HG03108 (cell line): ENCODE measurements around the gene ANGPTL2.
"Not testable (repeated sequence)": the region's sequence is repeated elsewhere in the genome, so short reads cannot be mapped to it uniquely, and the experiment has no call there.

Experiments
- ATAC-seq: cut with Tn5 transposase; IDR thresholded peaks from one replicate; pipeline ENCODE4 v1.9.1; 2021; ENCODE audit warnings: moderate library complexity; ENCODE audit not compliant: unreplicated experiment

ANGPTL2 gene

DNA sequence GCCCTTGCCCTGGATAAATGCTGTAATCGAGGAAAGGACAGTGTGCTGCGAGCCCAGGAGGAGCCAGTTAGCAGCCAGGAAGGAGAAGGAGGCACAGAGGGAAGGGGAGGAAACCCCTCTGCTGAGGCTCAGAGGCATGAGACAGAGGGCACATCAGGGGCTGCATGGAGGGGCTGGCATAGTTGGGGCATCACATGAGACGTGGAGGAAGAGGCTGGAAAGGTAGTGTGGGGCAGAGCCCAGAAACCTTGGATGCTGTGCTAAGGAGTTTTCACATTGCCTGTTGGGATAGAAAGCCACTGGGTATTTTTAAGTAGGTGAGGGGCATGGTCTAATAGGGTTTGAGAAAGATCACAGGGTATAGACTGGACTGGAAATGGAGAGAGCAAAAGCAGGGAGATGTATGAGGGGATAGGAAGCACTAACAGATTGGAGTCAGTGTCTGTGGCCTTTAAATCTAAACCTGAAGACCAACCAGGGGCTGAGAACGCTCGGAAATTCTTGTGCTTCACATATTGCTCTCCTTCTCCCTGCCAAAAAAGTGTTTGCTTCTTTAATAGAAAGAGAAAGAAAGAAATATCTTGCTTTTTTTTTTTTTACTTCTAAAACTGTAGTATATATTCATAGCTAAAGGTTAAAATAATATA lies 33.0 kb upstream of the ANGPTL2 start:
- no peak for ATAC-seq

DNA sequence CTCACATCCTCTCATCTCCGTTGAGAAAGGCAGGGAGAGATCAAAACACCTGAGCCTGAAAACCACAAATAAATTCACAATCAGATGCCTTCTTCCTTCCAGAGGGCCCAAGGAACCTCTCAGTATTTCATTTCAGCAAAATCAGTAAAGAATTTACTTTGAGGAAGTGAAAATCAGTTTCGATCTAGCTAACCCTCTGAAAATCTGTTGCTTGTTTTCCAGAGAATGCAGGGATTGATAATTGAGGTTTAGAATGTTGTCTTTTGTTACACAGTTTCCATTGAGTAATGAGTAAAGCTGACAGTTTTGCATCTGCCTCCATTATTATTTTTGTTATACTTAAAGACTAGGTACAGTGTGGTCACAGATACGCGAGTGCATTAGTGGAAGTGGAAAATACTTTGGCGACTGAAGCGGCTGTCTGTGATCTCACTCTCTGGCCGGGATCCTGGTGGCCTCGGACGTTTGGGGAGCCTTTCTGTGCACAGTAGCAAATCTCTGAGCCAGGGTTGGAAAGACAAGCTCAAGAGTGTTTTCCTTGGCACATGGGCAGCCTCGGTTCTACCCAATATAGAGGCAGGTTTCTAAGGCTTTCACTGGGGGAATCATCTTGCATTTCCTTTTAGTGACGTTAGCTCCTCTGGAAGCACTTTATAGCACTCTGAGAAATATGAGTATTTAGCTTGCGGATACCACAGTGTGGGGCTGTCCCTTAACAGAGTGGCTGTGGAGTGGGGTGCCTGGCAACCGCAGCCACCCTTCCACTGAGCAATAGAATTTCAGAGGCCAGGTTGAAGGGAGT lies 32.2 kb upstream of the ANGPTL2 start:
- no peak for ATAC-seq

DNA sequence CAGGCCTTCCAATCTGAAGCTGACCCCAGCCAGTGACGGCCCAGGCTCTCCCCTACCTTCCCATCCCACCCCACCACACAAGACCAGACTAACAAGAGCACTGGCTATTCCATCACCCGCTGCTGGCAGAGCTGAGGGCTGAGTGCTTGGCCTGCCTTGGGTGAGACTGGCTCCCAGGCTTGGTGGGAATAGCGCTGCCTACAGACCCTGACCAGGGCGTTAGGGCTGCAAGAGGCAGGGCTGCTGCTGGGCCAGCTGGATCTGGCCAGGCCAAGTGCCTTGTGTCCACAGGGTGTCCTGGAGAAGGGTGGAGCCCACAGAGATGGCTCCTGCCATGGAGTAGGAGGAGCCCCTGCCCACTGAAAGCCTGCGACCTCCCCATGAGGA lies 31.6 kb upstream of the ANGPTL2 start:
- no peak for ATAC-seq

DNA sequence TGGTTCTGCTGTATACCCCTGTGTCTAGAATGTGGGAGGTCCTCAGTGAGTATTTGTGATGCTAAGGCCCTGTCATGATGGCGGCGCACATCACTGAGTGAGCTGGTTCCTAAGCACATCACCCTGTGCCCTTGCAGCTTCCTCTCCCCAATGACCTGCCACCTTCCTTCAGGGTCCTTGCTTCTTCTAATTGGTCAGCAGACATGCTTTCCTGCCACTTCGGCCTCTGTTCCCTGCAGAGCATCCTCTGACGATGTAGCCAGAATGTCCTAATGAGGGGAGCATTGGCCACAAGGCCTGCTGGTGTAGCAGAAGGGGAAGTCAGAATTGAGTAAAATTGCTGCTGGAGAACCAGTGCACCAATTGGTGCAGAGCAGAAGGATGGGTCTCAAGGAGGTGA lies 31.1 kb upstream of the ANGPTL2 start:
- no peak for ATAC-seq

DNA sequence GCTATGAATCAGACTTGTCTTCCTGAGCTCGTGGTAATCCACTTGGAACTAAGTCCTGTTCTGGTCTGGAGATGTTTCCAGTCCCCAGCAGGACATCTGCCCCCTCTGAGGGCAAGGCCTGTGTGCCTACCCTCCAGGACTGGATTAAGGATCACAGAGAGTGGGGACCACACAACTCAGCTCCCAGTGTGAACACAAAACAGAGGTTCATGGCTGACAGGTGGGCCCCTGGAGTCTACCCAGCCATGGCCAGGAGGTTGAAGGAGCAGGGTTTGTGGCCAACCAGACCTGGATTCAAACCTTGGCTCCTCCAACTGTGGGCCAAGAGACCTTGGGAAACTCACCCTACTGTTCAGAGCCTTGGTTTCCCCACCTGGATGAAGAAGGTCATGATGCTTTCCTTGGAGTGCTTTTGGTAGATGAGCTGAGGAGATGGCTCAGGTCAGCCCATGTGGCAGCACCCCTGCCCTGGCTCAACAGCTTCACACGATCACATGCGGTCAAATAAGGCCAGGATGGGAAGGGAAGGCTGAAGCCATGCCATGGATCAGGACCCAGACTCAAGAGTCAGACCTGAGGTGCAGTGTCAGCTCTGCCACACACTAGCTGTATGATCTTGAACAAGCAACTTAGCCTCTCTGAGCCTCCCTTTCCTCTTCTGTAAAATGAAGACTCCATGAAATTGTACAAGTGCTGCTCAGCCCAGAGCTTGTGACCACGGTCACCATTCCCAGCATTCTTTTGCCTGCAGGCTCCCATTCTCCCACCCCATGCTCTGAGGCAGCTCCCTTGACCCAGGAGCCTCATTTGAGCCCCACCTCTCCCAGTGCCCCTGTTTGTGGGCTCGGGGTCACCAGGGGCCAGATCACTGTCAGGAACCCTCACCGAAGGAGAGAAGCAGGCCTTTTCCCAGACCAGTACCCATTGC lies 27.3 kb upstream of the ANGPTL2 start:
- no peak for ATAC-seq

DNA sequence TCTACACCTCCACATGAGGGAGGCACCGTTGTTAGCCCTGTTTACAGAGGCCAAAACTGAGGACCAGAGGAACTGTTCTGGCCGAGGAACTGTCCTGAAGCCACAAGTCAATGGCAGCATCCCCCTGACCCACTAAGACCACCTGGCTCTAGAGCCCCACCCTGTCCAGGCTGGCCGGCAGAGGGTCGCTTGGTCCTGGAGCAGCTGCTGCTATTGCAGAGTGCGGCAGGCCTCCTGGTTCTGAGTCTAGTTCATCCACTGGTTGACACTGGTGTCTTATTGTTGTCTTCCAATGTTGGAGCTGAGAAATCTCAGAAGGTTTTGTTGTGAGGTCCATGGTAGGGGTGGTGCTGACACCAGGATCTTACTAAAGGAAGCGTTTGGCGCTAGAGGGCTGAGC lies 26.6 kb upstream of the ANGPTL2 start:
- ATAC-seq = no peak

DNA sequence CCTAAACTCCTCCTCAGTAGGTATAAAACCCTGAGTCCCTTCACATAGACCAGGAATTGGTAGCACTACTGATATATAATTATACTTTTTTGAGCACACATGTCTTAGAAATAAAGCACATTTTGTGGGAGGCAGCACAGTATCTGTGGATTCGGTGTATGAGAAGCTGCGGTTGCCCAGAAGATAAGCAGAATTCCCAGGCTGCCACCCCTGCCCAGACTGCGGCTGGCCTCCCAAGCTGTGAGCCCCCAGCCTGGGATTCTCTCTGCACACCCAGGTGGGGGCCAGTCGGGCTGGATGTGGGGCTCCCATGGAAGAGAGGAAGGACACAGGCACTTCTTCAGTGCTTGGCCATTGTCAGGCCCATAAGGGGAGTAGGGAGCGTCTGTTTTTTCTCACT lies 25.6 kb upstream of the ANGPTL2 start:
- ATAC-seq = no peak

DNA sequence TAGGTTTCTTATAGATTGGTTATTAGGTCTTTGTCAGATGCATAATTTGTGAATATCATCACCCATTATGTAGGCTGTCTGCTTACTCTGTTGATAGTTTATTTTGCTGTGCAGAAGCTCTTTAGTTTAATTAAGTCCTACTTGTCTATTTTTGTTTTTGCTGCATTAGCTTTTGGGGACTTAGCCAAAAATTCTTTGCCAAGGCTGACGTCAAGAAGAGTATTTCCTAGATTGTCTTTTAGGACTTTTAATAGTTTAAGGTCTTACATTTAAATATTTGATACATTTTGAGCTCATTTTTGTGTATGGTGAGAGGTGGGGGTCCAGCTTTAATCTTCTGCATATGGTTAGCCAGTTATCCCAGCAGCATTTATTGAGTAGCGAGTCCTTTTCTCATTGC lies 24.8 kb upstream of the ANGPTL2 start:
- ATAC-seq = no peak

DNA sequence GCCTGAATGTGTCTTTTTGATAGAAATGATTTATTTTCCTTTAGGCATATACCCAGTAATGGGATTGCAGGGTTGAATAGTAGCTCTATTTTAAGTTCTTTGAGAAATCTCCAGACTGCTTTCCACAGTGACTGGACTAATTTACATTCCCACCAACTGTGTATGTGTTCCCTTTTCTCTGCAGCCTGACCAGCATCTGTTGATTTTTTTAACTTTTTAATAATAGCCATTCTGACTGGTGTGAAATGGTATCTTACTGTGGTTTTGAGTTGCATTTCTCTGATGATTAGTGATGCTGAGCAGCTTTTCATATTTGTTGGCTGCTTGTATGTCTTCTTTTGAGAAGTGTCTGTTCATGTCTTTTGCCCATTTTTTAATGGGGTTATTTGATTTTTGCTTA lies 24.4 kb upstream of the ANGPTL2 start:
- not testable (repeated sequence) for ATAC-seq

DNA sequence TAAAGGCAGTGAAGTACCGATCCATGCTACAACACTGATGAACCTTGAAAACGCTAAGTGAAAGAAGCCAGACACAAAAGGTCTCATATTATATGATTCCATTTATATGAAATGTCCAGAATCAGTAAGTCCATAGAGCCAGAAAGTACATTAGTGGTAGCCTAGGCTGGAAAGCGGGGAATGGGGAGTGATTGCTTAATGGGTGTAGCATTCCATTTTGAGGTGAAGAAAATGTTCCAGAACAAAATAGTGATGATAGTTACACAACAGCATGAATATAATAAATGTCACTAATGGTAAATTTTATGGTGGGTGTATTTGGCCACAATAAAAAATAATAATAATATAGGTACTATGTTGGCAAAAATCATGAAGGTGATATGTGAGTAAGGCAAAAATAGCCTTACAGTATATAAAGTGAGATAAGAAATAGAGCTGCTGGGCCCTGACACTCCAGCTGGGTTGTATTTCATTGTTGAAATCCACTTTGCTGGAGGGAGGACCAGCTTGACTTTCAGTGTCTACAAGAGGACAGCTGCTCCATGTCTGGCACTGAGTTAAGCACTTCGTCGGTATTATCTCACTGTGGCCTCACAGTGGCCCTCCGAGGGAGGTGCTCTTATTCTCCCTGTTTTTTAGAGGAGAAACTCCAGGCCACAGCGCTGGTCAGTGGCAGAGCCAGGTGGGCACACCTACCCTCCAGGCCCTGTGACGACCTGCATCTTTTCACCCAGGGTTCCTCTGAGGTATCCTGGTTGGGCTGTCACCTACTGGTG lies 22.4 kb upstream of the ANGPTL2 start:
- no peak for ATAC-seq

DNA sequence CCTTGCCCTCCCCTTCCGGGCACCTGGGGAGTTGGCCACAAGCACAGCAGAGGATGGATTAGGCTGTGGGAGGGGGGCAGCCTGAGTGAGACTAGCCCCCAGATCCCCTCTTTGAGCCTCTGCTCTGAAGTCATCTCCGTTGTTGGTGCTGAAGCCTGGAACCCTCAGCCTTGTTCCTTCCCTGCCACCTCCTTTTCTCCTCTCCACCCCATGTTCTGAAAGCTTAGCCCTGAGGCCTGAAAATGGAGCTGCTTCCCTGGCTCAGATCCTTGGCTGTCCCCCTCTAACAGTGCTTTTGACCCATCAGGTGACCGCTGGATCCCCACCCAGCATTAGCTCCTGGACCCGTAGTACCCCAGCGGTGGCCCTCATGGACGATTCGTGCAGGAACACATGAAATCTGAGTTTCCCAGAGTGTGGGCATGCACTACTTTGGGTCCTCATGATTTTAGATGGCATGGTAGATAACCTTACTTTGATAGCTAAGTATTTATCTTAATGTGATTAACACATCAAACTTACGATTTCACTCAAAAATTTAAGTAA lies 21.6 kb upstream of the ANGPTL2 start:
- ATAC-seq = no peak

DNA sequence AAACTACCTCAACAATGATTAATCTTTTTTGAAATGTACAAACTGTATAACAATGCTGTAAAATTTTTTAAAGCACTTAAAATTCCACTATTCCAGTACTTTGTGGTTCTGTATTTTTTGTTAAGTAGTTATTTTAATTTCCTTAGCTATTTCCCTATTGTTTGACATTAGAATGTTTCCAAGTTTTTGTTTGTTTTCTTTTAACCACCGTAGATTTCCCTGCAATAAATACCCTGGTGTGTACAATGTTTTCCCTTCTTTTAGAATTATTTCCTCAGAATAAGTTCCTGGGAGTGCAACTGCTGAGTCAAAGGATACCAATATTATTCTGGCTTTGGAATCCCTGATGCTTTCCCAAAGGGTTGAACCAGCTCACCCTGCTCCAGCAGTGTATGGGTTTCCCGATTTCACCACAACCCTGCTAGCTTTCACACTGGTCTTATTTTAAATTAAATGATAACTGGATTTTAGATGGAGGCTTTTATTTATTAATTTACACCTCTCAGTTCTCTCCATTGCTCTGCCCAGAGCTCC lies 20.6 kb upstream of the ANGPTL2 start:
- ATAC-seq = no peak

DNA sequence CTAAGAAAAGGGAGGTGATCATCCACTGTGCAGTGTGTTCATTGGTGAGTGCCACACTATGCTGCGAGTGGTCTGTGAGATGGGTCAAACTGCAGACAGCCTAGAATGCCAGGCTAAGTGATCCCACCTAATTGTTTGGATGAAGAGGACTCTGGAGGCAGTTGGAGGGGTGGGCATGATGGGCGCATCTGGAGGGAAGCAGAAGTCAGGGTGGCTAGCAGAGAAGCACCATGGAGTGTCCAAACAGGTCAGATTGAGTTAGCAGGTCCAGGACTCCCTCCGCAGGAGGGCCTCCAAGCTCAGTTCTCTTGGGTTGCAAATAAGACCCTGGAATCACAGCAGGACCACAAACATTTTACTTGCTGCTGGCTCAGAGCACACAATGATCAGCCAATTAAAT lies 19.9 kb upstream of the ANGPTL2 start:
- ATAC-seq = no peak

DNA sequence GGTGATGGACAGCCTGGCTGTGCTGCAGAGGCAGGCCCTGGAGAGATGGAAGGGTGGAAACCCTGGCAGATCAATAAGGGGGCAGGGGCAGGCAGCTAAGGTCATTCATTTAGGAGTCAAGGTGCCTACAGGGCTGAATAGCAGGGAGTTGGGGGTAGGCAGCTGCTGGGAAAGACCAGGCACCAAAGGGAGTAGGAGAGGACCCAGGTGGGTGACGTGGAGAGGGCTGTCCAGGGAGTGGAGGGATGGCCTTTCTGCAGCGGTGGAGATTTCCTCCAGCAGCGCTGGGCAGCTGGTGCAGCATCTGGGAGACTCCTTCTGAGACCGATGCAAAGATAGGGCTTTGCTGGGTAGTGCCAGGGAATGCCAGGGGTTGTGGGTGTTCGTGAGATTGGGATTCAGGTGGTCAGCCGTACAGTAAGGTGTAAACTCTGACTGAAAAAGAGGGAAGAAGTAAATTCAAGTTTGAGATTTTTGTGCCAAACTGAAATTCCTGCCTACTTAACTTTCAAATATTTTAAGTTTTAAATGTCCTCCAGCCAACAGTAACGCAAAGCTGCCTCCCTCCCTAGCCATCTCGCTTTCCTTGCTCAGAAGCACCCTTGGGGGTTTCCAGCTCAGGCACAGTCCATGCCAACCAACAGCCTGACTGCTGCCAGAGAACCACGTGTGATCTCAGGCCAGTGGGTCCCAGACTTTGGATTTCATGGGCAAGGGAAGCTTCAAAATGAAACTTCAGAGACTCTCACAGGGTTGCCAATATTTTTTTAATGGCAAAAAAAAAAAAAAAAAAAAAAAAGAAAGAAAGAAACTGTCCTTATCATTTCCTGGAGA lies 18.6 kb upstream of the ANGPTL2 start:
- no peak for ATAC-seq

DNA sequence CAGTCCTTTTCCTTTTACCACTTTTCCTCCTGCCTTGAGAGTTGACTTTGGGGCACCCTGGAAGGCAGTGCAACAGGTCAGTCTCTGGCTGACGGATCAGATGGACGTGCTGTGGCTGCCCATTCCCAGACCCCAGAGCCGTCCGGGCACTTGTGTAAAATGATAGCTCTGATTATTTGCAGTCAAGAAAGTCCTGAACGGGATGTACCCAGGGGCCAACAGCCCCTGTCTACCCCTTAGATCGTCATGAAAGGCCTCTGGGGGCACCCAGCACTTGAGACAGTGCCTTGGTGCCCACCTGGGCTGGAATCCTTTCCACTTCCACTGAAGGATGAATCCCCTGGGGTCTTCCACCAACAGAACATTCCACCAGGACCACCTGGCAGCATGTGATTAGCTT lies 17.7 kb upstream of the ANGPTL2 start:
- ATAC-seq = no peak

DNA sequence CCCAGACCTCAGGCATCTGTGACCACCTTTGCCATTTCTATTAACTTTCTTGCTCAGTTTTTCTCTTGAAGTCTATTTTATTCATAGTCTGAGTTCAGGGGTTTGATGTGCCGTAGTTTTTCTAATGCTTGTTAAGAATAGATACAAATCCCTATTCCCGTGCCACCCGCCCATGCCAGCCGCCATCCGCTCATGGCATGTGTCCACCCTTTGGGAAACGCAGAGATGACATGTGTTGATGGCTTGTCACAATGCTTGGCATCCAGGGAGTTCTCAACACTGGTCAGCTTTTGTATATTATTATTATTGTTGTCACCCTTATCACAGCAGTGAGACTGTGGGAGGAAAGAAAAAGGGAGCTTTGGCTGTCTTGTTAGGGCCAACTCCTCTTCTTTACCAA lies 17.3 kb upstream of the ANGPTL2 start:
- ATAC-seq = no peak

DNA sequence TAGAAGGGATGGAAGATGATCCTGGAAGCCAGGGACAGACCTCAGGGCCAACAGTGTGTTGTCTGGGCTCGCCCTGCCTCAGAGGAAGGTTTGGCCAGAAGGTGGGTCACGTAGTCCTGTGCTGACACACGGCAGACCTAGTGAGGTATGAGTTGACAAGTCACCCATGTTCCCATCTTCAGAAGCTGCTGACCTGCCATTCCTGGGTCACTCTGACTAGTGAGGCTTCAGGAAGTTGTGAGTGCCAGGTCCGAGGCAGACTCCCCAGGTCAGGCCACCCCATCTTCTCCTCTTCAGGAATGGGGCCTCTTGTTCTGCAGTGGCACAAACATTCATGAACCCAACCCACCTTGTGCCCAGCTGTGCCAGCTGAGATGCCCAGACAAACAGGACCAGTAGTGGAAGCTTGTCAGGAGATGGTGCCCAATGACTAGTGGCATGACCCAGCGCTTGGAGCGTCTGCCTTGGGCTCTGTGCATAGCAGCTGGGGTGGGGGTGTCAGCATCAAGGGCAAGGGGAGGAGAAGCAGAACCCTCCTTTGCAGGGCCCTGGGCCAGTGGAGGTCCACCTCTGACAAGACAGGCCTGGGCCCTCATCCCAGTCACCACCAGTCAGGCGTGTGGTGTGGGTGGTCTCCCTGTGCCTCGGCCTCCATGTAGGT lies 16.8 kb upstream of the ANGPTL2 start:
- no peak for ATAC-seq

DNA sequence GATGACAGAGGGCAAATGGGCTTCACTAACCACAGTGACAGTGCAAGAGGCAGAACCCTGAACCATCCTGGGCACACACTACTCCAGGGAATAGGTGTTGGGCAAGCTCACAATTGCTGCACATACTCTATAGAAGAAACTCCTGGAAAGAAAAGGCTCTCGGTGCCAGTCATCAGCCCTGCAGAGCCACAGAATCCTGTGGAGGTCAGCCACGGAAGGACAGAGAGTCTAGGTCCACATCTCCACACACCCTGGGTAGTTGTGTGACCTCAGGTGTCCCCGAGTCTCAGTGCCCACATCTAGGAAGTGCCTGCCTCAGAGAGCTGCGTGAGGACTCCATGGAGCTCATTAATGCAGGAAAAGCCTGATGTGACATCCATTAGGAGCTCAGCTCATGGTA lies 16.0 kb upstream of the ANGPTL2 start:
- ATAC-seq = no peak
